Germinal center (tissue), 1 donor: ENCODE results near the gene EMILIN2.
"Not testable (repeated sequence)": the region's sequence is repeated elsewhere in the genome, so short reads cannot be mapped to it uniquely, and the experiment has no call there.

Experiments used
- DNase-seq: peaks from one replicate; pipeline ENCODE4 v3.0.0; 2012; ENCODE audit warnings: mixed read lengths, low spot score

EMILIN2 gene

DNA sequence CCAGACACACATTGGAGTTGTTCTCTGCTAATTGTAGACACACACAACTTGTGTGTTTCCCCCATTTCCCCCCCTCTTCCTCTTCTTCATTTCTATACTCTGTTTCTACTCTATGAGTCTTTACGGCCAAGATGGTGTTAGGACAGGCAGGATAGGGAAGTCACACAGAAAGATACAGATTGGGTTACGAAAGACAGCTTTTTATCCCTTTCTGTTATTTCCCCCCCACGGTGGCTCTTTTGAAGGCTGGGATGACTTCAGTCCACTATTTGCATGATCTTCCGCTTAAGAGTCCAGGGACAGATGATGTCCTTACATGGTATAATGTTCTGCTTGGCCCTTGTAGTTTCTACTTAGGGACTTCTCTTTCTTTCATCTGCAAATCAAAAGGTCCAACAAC lies 1.6 kb upstream of the EMILIN2 start:
- no peak for DNase-seq

DNA sequence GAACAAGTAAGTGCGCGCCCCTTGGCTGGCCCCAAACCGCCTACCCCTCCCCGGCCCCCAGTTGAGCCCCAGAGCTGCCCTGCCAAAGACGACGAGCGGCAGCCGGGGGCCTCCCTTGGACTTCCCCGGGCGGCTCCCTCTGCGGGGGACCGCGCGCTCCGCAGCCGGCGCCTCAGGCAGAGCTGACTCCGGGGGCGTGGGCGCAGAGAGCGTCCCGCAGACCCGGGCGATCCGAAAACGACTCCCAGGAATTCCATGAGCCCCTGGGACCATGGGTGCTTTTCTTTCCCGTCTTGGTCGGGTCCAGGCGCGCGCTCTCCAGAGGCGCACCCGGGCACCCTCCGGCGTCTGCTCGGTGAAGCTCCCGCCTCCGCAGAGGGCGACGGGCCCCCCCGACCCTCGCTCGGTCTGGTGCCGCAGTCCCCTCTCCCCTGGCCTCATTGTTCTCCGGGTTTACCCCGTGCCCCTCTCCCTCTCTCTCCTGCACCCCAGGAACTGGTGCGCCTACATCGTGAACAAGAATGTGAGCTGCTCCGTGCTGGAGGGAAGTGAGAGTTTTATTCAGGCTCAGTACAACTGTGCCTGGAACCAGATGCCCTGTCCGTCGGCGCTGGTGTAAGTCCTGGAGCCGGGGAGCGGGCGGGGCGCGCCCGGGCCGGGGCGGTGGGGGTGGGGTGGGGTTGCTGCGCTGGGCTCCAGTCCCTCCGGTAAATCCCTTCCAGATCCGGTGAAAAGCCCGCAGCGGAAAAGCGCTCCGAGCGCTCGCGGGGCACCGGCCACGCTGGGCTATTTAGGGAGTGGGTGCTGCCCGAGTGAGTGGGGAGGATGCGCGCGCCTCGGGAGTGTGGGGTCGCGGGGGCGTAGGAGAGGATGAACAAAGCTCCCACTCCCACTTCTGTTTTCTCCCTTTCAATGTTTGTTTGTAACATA lies 776 bp downstream of the EMILIN2 start:
- peak; percentile 49 for DNase-seq

DNA sequence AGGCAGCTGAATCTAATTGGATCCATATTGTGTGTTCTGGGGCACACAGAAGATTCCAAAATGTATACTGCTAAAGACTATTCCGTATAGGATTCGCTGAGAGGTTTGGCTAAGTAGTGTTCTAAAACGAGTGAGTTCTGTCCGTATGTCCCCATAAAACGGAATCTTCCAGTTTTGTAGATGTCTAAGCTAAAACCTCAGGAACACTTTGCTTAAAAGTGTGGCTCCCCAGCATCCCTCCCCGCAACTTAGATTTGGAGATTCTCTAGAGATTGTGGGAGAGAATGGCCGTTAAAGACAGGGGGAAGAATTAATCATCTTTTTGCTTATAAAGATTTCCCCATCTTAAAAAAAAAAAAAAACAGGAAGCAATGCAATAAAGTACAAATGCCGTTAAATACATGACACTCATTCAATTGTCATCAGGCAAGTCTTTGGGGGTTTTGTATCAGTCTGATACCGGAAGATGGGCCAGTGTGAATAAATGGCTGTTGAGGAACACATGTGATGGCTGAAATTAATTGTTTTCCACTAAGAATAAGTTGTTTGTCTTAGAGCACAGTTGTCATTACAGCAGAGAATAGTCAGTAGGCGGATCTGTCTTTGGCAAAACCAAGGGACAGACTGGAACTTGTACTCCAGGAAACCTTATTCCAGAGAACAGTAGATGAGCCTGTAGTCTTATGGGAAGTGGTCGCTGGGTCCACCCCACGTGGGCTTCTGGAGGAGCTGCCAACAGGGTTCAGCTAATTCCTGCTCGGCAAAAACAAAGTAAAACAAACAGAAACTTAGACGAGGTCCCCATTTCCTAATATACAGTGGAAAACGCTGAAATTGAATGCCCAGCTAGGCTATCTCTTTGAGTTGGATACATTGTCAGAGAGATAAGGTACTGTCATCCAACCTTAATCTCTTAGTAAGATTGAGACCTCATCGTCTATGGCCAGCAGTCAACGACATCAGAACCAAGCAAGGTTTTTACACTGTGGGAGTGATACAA lies 1.7 kb downstream of the EMILIN2 start:
- DNase-seq: no peak

DNA sequence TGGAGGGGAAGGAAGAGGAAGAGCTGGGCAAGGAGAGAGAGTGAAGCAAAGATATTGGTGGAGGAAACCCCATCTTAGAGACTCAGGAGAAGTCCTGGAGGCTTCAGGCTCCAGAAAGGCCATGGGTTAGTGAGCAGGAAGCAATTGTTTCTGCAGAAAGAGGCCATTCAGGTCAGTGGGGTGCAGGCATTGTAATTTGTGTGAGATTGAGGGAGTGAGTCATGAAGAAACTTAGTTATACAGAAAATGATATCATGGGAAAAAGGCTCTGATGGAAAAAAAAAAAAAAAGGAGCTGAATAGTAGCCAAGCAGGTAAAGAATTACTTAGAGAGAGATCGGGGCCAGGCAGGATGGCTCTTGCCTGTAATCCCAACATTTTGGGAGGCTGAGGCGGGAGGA lies 4.0 kb downstream of the EMILIN2 start:
- no peak for DNase-seq

DNA sequence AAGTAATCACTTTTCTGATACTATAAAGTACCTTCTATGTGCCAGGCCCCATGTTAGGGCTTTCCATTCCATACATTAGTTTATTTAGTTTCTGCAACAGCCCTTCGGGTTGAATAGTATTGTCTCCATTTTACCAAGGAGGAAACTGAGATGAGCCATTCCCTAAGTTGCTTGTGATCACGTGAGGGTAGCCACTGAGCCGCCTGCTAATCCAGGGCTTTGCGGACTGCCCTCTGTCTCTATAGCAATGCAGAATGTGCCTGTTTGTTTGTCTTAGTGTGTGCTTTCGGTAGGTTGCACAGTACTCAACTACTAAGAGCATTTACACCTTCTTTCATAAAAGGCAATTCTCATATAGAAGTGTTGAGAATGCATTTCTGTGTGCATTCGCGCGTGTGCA lies 5.0 kb downstream of the EMILIN2 start:
- no peak for DNase-seq

DNA sequence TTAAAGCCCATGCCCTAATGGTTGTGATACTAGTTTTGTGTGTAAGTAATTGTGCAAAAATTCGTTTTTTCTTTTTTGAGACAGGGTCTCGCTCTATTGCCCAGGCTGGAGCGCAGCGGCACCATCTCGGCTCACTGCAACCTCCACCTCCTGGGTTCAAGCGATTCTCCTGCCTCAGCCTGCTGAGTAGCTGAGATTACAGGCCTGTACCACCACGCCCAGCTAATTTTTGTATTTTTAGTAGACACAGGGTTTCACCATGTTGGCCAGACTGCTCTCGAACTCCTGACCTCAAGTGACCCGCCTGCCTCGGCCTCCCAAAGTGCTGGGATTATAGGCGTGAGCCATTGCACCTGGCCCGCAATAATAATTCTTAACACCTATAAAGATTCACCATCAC lies 5.7 kb downstream of the EMILIN2 start:
- DNase-seq: not testable (repeated sequence)

DNA sequence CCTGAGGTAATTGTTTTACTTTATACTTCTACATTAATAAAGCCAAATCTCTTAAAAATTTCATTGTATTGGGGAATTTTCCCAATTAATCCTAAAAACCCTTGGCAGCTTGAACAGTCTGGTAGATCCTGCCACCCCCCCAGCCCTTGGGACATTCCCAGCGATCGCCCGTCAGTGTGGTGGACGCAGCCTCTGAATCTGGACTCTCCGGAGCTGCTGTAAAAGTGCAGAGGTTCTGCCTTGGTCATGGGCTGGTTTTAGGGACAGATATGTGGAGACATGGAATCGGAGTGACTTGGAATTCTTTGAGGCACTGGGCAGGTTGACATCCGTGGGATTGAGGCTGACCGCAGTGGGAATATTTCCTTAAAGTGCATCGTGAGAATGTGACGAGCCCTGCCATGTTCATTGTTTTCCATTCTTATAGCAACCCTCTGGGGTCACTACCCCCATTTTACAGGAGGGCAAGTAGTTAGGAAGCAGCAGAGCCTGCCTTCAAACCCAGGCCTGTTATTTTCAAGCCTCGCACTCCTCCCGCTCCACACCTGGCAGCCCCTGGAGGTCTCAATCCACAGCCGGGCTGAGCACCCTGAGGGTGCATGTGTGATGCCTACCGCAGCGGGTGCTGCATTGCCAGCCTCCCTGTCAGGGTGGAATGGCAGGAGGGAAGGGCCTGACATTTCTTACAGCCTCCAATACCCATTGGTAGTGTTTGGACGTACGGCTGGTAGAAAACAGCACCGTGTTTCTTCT lies 6.5 kb downstream of the EMILIN2 start:
- DNase-seq: no peak

DNA sequence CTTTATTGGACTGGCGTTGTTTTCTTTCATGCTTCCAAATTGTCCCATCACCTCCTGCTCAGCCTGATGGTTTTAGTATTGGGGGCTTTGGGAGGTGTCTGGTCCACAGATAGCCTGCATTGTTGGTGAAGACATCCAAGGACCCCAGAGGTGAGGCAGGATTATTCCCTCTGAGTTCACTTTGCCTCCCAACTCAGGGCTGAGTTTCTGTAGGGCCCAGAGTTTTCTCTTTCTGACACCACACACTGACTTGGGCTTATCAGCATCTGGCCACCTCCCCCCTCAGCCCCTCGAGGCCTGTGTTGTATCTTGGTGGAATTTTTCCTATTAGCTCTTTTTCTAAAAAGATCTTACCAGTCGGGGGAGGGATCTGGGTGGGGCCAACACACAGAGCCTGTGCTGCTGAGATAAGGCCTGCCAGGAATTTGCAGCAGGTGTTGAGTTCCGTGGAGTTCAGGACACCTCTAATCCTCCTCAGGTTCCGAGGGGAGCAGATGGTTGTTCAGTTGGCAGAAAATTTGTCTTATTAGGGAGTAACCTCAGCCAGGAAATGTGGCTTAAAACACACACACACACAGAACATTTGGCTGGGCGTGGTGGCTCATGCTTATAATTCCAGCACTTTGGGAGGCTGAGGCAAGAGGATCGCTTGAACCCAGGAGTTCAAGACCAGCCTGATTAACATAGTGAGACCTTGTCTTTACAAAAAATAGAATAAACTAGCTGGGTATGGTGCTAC lies 7.3 kb downstream of the EMILIN2 start:
- DNase-seq: no peak

DNA sequence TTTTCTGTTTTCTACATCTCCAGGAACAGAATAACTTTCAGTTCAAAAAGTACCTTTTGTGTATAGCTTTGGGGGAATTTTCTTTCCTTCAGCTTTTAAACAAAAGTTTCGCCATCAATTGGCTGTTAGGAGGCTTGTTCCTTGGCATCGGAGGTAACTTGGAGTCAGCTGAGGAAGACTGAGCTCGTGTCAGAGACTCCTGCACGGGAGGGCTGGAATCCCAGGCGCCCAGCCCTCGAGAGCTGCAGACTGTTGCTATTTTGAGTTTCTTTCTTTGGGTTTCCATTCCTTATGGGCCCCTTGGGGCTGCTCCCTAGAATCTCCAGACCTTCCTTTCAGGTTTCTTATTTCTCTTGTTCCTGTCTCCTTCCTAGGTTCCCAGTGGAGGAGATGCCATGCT lies 8.1 kb downstream of the EMILIN2 start:
- no peak for DNase-seq

DNA sequence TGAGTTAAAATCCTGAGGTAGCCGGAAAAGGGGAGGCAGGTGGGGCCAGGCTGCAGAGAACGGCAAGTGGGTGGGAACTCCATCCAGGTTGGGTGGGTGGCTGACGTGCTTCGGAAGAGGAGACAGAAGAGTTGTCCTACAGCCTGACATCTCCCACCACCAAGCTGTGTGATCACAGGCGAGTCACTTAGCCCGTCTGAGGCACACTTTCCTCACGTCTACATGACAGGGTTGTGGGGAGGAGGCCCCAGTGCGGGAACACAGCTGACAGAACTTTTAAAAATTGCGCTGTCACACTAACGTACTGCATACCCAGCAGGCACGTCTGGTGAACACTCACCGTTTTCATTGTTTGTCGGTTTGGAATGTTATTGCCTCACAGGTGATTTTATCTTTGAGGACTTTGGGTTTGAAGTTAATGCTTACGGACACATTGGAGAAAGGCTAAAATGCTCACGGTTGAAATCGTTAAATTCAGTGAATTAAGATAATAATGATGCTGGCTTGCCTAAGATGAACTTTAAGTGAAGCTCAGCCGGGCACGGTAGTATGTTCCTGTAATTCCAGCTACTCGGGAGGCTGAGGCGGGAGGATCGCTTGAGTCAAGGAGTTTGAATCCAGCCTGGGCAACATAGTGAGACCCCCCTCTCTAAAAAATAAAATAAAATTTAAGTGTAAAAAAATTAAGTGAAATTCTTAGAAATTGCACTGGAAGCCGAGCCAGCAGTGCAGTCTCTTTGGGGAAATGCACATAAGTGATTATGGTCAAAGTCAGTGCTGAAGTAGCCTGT lies 8.9 kb downstream of the EMILIN2 start:
- no peak for DNase-seq

DNA sequence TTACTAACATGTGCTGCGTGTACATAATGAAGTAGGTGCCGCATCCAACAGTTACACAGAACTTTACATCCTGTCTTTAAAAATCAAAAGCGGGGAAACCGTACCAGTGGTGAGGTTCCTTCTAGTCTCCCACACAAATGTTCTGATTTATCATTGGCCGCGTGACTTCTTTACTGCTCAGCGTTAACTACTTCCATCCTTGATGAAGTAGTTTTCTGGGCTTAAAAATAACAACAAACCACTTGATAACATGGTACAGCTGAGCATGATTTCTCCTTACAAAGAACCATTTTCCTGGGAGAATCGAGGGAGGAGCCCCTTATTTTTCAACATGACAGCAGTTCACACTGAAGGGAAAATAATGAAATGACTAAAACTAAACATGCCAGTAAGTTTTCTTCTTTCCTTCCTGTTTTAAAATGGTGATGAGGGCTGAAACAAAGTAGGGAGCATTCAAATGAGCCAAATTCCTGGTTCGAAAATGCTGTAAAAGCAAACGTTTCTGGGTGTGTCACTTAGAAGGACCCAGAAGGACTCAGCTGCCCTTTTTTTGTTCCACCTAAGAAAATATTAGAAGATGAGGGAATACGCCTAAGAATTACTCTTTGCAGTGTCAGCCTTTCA lies 9.9 kb downstream of the EMILIN2 start:
- DNase-seq: no peak

DNA sequence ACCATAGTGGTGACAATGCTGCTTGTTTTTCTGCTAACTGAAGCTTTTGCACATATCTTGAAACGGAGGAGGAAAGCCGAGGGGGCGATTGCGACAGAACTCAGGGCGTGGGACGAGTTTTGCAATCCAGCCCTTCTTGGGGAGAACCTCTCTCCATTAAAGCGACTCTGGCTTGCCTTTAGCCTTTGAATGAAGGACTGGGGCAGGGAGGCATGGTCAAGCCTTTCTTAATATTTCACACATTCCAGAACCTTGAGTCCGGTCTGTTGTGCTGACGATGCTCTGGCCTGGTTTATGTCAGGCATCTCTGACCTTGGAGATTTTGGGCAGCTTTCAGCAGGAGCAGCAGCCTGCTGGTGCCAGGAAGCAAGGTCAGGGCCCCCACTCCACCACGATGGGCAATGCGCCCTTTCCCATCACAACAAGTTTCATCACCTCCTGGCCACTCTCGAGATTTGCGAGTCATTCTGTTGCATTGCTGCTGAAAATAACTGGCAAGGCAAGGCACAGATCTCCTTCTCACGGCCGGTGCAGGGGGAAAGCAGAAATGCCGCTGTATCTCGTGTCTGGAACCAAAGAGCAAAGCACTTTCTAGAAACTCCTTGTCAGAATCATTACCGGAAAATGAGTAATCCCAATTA lies 10.8 kb downstream of the EMILIN2 start:
- no peak for DNase-seq

DNA sequence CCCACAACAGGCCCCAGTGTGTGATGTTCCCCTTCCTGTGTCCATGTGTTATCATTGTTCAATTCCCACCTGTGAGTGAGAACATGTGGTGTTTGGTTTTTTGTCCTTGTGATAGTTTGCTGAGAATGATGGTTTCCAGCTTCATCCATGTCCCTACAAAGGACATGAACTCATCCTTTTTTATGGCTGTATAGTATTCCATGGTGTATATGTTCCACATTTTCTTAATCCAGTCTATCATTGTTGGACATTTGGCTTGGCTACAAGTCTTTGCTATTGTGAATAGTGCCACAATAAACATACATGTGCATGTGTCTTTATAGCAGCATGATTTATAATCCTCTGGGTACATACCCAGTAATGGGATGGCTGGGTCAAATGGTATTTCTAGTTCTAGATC lies 13.6 kb downstream of the EMILIN2 start:
- DNase-seq: not testable (repeated sequence)

DNA sequence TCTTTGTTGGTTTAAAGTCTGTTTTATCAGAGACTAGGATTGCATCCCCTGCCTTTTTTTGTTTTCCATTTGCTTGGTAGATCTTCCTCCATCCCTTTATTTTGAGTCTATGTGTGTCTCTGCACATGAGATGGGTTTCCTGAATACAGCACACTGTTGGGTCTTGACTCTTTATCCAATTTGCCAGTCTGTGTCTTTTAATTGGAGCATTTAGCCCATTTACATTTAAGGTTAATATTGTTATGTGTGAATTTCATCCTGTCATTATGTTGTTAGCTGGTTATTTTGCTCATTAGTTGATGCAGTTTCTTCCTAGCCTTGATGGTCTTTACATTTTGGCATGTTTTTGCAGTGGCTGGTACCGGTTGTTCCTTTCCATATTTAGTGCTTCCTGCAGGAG lies 17.2 kb downstream of the EMILIN2 start:
- not testable (repeated sequence) for DNase-seq

DNA sequence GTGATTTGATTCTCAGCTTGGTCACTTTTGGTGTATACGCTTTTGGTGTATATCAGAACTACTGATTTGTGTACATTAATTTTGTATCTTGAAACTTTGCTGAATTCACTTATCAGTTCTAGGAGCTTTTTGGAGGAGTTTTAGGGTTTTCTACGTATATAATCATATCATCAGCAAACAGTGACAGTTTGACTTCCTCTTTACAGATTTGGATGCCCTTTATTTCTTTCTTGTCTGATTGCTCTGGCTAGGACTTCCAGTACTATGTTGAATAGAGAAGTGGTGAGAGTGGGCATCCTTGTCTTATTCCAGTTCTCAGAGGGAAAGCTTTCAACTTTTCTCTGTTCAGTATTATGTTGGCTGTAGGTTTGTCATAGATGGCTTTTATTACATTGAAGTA lies 19.7 kb downstream of the EMILIN2 start:
- not testable (repeated sequence) for DNase-seq

DNA sequence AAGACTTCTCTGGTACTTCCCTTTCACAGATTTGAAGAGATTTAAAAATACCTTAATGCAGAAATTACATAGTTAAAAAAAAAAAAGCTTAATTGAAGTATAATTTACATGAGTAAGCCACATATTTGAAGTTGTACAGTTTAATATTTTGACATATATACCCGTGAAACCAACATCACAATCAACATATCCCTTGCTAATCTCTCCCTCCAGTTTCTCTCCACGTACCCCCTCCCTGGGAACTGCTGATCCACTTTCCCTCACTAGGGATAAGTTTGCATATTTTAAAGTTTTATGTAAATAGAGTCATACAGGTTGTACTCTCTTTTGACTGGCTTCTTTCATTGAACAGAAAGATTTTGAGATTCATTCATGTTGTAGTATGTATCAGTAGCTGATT lies 22.4 kb downstream of the EMILIN2 start:
- DNase-seq: no peak

DNA sequence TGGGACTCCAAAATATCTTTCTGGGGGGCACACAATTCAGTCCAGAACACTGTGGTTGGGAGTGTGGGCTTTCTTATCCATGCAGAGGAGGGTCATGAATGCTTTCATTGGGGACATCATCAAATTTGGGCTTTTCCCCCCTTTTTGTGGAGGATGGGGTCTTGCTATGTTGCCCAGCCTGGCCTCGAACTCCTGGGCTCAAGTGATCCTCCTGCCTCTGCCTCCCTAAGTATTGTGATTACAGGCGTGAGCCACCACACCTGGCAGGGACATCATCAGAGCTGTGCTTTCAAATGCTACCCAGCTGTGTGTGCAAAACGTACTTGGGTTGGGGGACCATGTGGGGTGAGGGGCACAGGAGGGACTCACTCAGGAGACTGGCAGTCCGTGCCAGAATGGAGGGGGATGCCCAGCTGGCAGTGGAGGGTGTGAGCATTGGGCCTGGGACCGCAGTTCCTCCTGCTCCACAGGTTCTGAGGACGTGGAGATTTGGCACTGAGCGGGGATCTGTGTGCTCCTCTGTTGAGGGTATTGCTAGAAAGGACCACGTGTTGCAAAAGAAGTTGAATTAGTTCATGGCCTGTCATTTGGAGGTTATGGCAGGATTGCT lies 24.4 kb downstream of the EMILIN2 start:
- no peak for DNase-seq

DNA sequence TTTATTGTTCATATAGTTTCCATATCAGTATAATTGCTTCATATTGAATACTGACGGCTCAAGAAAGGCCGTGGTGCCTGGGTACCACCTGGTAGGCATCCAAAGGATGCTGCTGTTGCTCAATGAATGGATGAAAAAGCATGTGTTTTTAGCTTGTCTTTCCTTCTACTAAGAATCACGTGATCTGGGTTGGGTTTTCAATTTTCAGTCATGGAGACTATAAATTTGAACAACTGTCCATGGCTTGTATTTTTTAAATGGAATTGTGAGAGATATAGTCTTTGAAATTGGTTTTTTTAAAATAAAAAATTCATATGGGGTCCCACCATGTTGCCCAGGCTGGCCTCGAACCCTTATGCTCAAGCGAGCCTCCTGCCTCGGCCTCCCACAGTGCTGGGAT lies 25.3 kb downstream of the EMILIN2 start:
- no peak for DNase-seq

DNA sequence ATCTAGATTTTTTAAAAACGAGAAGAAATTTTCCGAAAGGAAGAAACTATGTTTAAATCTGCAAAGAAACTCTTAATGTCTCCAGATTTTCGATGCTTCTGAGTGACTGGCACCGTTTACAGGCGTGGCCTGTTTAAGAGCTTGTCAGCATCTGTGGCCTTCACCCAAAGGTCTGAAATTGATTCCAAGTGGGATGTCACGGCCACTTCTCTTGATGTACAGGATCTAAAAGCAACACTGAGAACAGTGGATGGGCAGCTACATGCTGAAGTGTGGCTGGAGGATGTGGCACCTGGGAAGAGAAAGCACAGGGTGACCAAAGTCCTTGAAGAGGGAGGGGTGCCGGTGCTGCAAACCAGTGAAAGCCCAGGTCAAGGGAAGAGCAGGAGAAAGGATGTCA lies 28.0 kb downstream of the EMILIN2 start:
- no peak for DNase-seq
